Measurements from ENCODE around the gene NRXN3.

NRXN3 gene

GRCh38 chr14:79287976-79288375 lies 1117.8 kb downstream of the NRXN3 start:
- H3K4me3 ChIP-seq (ENCODE audit: low read depth, low read length): no peak overlapping the region
- TF ChIP-seq CTCF (IDR thresholded peaks at IDR 0.05; ENCODE audit: borderline replicate concordance, insufficient read depth, low read depth, low read length): no peak

GRCh38 chr14:79293482-79294177 lies 1123.5 kb downstream of the NRXN3 start:
- no peak for TF ChIP-seq CTCF (IDR thresholded peaks at IDR 0.05; ENCODE audit: borderline replicate concordance, insufficient read depth, low read depth, low read length)

GRCh38 chr14:79294499-79294898 lies 1124.3 kb downstream of the NRXN3 start:
- TF ChIP-seq CTCF (IDR thresholded peaks at IDR 0.05; ENCODE audit: borderline replicate concordance, insufficient read depth, low read depth, low read length): no peak
- no peak overlapping the region for H3K4me3 ChIP-seq (ENCODE audit: low read depth, low read length)

More at GRCh38 chr14:79293482-79294177, 1123.5 kb downstream of the NRXN3 start:
- no peak overlapping the region for H3K4me3 ChIP-seq (ENCODE audit: low read depth, low read length)

GRCh38 chr14:79295385-79295784 lies 1125.2 kb downstream of the NRXN3 start:
- H3K4me3 ChIP-seq (ENCODE audit: low read depth, low read length): no peak overlapping the region
- TF ChIP-seq CTCF (IDR thresholded peaks at IDR 0.05; ENCODE audit: borderline replicate concordance, insufficient read depth, low read depth, low read length): no peak

GRCh38 chr14:79298373-79298772 lies 1128.2 kb downstream of the NRXN3 start:
- H3K4me3 ChIP-seq (ENCODE audit: low read depth, low read length): no peak overlapping the region
- TF ChIP-seq CTCF (IDR thresholded peaks at IDR 0.05; ENCODE audit: borderline replicate concordance, insufficient read depth, low read depth, low read length): no peak

- no peak overlapping the region for H3K4me3 ChIP-seq (ENCODE audit: low read depth, low read length)
- no peak for TF ChIP-seq CTCF (IDR thresholded peaks at IDR 0.05; ENCODE audit: borderline replicate concordance, insufficient read depth, low read depth, low read length)
Measured at GRCh38 chr14:79299162-79299561, 1129.0 kb downstream of the NRXN3 start.

GRCh38 chr14:79304279-79304678 lies 1134.1 kb downstream of the NRXN3 start:
- TF ChIP-seq CTCF (IDR thresholded peaks at IDR 0.05; ENCODE audit: borderline replicate concordance, insufficient read depth, low read depth, low read length): no peak
- H3K4me3 ChIP-seq (ENCODE audit: low read depth, low read length): no peak overlapping the region
